ENCODE data around the gene SNRNP200.

DNA sequence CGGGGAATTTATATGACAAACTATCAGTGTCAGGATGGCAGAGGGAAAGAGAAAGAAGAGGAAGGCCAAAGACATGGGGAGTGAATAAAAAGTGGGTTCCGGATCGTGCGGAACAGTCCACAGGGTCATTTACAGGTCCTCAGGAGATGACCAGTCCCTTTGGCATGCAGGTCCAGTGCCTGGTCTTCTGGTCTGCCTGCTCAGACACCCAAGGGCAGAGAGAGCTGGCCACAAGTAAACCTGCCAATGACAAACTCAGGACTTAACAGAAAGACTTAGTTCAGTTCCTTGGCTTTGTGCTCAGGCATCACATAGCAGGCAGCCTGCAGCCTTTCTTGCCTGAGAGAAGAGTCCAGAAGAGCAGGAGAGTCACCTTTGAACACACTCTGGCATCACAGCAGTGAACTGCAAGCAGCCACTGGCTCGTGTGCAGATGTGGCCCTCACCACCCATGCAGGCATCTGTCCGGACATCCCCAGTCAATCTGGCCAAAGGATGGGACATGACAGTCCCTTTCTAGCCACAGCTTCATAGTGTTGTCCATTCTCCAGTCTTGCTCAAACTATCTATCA lies 53.5 kb downstream of the SNRNP200 start:
- no peak for TF ChIP-seq CTCF (tag by site-specific recombination; IDR thresholded peaks at IDR 0.05)
- no peak for TF ChIP-seq ZNF214 (tag by site-specific recombination; IDR thresholded peaks at IDR 0.05; ENCODE audit: borderline replicate concordance)
- no peak for TF ChIP-seq ZNF184 (tag by site-specific recombination; IDR thresholded peaks at IDR 0.05)
- TF ChIP-seq, protein P1, sequence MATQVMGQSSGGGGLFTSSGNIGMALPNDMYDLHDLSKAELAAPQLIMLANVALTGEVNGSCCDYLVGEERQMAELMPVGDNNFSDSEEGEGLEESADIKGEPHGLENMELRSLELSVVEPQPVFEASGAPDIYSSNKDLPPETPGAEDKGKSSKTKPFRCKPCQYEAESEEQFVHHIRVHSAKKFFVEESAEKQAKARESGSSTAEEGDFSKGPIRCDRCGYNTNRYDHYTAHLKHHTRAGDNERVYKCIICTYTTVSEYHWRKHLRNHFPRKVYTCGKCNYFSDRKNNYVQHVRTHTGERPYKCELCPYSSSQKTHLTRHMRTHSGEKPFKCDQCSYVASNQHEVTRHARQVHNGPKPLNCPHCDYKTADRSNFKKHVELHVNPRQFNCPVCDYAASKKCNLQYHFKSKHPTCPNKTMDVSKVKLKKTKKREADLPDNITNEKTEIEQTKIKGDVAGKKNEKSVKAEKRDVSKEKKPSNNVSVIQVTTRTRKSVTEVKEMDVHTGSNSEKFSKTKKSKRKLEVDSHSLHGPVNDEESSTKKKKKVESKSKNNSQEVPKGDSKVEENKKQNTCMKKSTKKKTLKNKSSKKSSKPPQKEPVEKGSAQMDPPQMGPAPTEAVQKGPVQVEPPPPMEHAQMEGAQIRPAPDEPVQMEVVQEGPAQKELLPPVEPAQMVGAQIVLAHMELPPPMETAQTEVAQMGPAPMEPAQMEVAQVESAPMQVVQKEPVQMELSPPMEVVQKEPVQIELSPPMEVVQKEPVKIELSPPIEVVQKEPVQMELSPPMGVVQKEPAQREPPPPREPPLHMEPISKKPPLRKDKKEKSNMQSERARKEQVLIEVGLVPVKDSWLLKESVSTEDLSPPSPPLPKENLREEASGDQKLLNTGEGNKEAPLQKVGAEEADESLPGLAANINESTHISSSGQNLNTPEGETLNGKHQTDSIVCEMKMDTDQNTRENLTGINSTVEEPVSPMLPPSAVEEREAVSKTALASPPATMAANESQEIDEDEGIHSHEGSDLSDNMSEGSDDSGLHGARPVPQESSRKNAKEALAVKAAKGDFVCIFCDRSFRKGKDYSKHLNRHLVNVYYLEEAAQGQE (tag by site-specific recombination; IDR thresholded peaks at IDR 0.05): no peak
- no peak for TF ChIP-seq ZNF658 (tag by site-specific recombination; IDR thresholded peaks at IDR 0.05)
- no peak for TF ChIP-seq ZNF585B (tag by site-specific recombination; IDR thresholded peaks at IDR 0.05)
- no peak for TF ChIP-seq ZNF354C (tag by site-specific recombination; IDR thresholded peaks at IDR 0.05; ENCODE audit: borderline replicate concordance, low read depth)
- no peak for TF ChIP-seq ZNF2 (tag by site-specific recombination; IDR thresholded peaks at IDR 0.05)
- TF ChIP-seq ZBTB20 (tag by site-specific recombination; IDR thresholded peaks at IDR 0.05): no peak
- TF ChIP-seq SP3 (tag by site-specific recombination; IDR thresholded peaks at IDR 0.05): no peak
- no peak for TF ChIP-seq ZNF544 (tag by site-specific recombination; IDR thresholded peaks at IDR 0.05)
